ENCODE results near the gene PDXK. TPM values are rescaled to one million over a fixed set of nuclear protein-coding genes. Genes with fewer than 3 reads are reported as not detected.

Gene PDXK
- total and polyA plus RNA-seq, 2 of the 13 experiments (the other 11 are each of a cell fraction or from before 2014, with no cell fraction given) = 114 to 184 TPM

DNA sequence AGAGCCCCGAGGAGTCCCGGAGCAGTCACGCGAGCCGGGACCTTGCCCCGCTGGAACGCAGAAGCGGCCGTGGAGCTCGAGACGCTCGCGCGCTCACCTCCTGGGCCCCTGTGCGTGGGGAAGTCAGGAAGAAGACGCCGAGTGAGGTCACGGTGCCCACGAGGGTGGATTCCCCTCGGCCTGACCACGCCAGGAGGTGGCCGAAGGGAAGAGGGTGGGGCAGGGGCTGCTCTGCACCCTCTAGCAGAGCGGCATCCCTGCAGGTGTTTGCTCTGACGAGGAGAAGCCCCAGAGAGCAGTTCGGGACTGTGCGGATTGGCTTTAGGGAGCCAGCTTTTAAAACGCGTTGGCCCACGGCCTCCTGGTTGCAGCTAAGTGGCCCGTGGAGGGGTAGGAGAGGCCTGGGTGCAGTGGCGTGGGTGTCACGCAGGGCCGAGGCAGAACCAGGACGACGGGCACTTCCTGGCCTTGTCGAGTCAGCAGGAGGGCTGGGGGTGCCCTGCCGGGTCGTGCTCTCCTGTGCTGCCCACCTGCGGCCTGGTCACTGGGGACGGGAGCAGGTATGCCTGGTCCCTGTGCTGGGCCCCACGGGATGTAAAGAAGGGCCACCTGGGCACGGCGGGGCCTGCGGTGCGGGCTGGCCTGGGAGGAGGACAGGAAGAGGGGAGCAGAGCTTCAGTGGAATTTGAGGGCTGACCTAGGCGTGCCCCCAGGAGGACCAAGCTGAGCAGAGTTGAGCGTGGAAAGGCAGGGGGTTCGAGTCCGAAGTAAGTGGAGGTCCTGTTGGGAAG is 1.0 kb downstream of the PDXK start (continued):
- TF ChIP-seq ZNF260 (CRISPR knock-in tag; IDR thresholded peaks at IDR 0.05; ENCODE audit: borderline replicate concordance, low read depth) (no peak), SATB2 (CRISPR knock-in tag; IDR thresholded peaks at IDR 0.05) (no peak), XBP1 (CRISPR knock-in tag; IDR thresholded peaks at IDR 0.05) (no peak), PHF20 (CRISPR knock-in tag; IDR thresholded peaks at IDR 0.05) (no peak), RARG (CRISPR knock-in tag; IDR thresholded peaks at IDR 0.05; ENCODE audit: low read depth) (no peak), ZNF674 (CRISPR knock-in tag; IDR thresholded peaks at IDR 0.05; ENCODE audit: low read depth) (no peak), AHR (CRISPR knock-in tag; IDR thresholded peaks at IDR 0.05) (no peak), DNMT3B (CRISPR knock-in tag; conservative IDR thresholded peaks at IDR 0.05) (no peak), ZBTB7A (CRISPR knock-in tag; IDR thresholded peaks at IDR 0.05) (0 out of 2 replicates have a peak, but pooled peaks have one; percentile 20), BORCS8-MEF2B (CRISPR knock-in tag; IDR thresholded peaks at IDR 0.05) (peak; percentile 17; the same call in 1 of the 2 replicates), NCOA5 (CRISPR knock-in tag; IDR thresholded peaks at IDR 0.05) (no peak), NR1H2 (CRISPR knock-in tag; IDR thresholded peaks at IDR 0.05; ENCODE audit: borderline replicate concordance, low read depth) (no peak), ZNF367 (CRISPR knock-in tag; IDR thresholded peaks at IDR 0.05; ENCODE audit: borderline replicate concordance) (no peak), POGK (CRISPR knock-in tag; conservative IDR thresholded peaks at IDR 0.05) (peak; percentile 50), ZNF740 (CRISPR knock-in tag; IDR thresholded peaks at IDR 0.05) (no peak), MAFK (conservative IDR thresholded peaks at IDR 0.05 in 1 of 2, IDR thresholded peaks at IDR 0.05 in 1 of 2; ENCODE audit: low read length in 2 of 2) (no peak), MED13 (CRISPR knock-in tag; IDR thresholded peaks at IDR 0.05) (no peak), ZFP62 (CRISPR knock-in tag; IDR thresholded peaks at IDR 0.05) (no peak), ZNF34 (CRISPR knock-in tag; IDR thresholded peaks at IDR 0.05; ENCODE audit: borderline replicate concordance) (no peak), ZNF83 (CRISPR knock-in tag; IDR thresholded peaks at IDR 0.05; ENCODE audit: borderline replicate concordance) (no peak), HNF4A (CRISPR knock-in tag; IDR thresholded peaks at IDR 0.05) (no peak), ZBTB1 (CRISPR knock-in tag; IDR thresholded peaks at IDR 0.05; ENCODE audit: borderline replicate concordance) (no peak), MEF2D (CRISPR knock-in tag; IDR thresholded peaks at IDR 0.05) (no peak)
- TF ChIP-seq, protein P1, sequence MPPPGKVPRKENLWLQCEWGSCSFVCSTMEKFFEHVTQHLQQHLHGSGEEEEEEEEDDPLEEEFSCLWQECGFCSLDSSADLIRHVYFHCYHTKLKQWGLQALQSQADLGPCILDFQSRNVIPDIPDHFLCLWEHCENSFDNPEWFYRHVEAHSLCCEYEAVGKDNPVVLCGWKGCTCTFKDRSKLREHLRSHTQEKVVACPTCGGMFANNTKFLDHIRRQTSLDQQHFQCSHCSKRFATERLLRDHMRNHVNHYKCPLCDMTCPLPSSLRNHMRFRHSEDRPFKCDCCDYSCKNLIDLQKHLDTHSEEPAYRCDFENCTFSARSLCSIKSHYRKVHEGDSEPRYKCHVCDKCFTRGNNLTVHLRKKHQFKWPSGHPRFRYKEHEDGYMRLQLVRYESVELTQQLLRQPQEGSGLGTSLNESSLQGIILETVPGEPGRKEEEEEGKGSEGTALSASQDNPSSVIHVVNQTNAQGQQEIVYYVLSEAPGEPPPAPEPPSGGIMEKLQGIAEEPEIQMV (CRISPR knock-in tag; IDR thresholded peaks at IDR 0.05; ENCODE audit: low read depth) = no peak; the same call in 1 of the 2 replicates
- TF ChIP-seq, protein P2, sequence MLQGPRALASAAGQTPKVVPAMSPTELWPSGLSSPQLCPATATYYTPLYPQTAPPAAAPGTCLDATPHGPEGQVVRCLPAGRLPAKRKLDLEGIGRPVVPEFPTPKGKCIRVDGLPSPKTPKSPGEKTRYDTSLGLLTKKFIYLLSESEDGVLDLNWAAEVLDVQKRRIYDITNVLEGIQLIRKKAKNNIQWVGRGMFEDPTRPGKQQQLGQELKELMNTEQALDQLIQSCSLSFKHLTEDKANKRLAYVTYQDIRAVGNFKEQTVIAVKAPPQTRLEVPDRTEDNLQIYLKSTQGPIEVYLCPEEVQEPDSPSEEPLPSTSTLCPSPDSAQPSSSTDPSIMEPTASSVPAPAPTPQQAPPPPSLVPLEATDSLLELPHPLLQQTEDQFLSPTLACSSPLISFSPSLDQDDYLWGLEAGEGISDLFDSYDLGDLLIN (CRISPR knock-in tag; IDR thresholded peaks at IDR 0.05; ENCODE audit: borderline replicate concordance) = no peak
- TF ChIP-seq, protein P3, sequence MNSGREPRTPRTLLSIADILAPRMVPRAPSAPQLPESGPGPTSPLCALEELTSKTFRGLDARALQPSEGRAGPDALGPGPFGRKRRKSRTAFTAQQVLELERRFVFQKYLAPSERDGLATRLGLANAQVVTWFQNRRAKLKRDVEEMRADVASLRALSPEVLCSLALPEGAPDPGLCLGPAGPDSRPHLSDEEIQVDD (CRISPR knock-in tag; IDR thresholded peaks at IDR 0.05; ENCODE audit: borderline replicate concordance) = no peak

All from HepG2 (cell line).